Measurements from ENCODE around the gene DYRK1A. TPM values are rescaled to one million over a fixed set of nuclear protein-coding genes. Genes with fewer than 3 reads are reported as not detected.
"Not testable (repeated sequence)": the region's sequence is repeated elsewhere in the genome, so short reads cannot be mapped to it uniquely, and the experiment has no call there.

Gene DYRK1A
- total and polyA plus RNA-seq, 2 donors from 2014 or later: 14.5 to 78.0 TPM

DNA sequence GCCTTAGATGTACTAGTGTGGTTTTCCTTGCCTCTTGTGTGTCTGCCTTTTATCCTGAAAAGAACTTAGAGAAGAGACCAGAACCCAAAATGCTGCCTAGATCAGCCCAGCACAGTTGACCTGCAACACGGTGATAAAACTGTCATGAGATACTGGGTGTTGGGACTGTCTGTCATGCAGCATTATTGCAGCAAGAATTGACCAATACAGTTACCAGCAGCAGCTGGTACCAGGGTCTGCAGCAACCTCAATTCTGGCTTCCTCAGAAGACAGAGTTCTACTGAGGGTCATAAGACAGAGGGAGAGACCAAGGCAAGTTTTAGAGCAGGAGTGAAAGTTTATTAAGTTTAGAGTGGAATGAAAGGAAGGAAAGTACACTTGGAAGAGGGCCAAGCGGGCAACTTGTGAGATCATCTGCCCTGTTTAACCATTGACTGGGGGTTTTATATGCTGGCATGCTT, 182.0 kb downstream of the DYRK1A start:
- TF ChIP-seq, protein P1, sequence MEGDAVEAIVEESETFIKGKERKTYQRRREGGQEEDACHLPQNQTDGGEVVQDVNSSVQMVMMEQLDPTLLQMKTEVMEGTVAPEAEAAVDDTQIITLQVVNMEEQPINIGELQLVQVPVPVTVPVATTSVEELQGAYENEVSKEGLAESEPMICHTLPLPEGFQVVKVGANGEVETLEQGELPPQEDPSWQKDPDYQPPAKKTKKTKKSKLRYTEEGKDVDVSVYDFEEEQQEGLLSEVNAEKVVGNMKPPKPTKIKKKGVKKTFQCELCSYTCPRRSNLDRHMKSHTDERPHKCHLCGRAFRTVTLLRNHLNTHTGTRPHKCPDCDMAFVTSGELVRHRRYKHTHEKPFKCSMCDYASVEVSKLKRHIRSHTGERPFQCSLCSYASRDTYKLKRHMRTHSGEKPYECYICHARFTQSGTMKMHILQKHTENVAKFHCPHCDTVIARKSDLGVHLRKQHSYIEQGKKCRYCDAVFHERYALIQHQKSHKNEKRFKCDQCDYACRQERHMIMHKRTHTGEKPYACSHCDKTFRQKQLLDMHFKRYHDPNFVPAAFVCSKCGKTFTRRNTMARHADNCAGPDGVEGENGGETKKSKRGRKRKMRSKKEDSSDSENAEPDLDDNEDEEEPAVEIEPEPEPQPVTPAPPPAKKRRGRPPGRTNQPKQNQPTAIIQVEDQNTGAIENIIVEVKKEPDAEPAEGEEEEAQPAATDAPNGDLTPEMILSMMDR (IDR thresholded peaks at IDR 0.05; ENCODE audit: borderline replicate concordance, extremely low read depth, insufficient read depth): no peak

DNA sequence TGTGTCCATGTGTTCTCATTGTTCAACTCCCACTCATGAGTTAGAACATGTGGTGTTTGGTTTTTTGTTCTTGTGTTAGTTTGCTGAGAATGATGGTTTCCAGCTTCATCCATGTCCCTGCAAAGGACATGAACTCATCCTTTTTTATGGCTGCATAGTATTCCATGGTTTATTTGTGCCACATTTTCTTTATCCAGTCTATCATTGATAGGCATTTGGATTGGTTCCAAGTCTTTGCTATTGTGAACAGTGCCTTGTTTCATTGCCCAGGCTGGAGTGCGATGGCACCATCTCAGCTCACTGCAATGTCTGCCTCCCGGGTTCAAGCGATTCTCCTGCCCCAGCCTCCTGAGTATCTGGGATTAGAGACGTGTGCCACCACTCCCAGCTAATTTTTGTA, 183.2 kb downstream of the DYRK1A start:
- H3K9me3 ChIP-seq (ENCODE audit: control insufficient read depth in 2 of 3, insufficient read depth in 1 of 3, low read length in 3 of 3); H3K9ac ChIP-seq (ENCODE audit: low read length in 3 of 3); DNase-seq; H3K36me3 ChIP-seq (ENCODE audit: control insufficient read depth in 2 of 3, insufficient read depth in 3 of 3, low read length in 3 of 3); H3K27me3 ChIP-seq (ENCODE audit: control insufficient read depth, insufficient read depth, low read length); intact Hi-C loops (cut with DNase I); FAIRE-seq; H3K4me3 ChIP-seq (ENCODE audit: low read length in 3 of 3); H3K27ac ChIP-seq (ENCODE audit: low read depth in 2 of 2, low read length in 2 of 2): not testable (repeated sequence)
- H3K4me1 ChIP-seq (ENCODE audit: control insufficient read depth in 2 of 3, insufficient read depth in 2 of 3, low read depth in 1 of 3, low read length in 3 of 3): peaks cover 3 to 18% (median 6%) of the 10 kb centered on the region in 3 donors

More for the DNA sequence above, 182.0 kb downstream of the DYRK1A start:
- FAIRE-seq (no peak), DNase-seq (no peak)
- Histone ChIP-seq H3K27ac (ENCODE audit: low read depth in 2 of 2, low read length in 2 of 2) (no peak overlapping the region), H3K4me1 (ENCODE audit: control insufficient read depth in 2 of 3, insufficient read depth in 2 of 3, low read depth in 1 of 3, low read length in 3 of 3) (peaks cover 3 to 18% (median 6%) of the 10 kb centered on the region in 3 donors), H3K27me3 (ENCODE audit: control insufficient read depth, insufficient read depth, low read length) (no peaks in the 10 kb centered on the region), H3K4me3 (ENCODE audit: low read length in 3 of 3) (no peak overlapping the region), H3K9ac (ENCODE audit: low read length in 3 of 3) (no peak overlapping the region), H3K9me3 (ENCODE audit: control insufficient read depth in 2 of 3, insufficient read depth in 1 of 3, low read length in 3 of 3) (no peaks in the 10 kb centered on the region), H3K36me3 (ENCODE audit: control insufficient read depth in 2 of 3, insufficient read depth in 3 of 3, low read length in 3 of 3) (no peaks in the 10 kb centered on the region)
- intact Hi-C loops (cut with DNase I): no loop called here

DNA sequence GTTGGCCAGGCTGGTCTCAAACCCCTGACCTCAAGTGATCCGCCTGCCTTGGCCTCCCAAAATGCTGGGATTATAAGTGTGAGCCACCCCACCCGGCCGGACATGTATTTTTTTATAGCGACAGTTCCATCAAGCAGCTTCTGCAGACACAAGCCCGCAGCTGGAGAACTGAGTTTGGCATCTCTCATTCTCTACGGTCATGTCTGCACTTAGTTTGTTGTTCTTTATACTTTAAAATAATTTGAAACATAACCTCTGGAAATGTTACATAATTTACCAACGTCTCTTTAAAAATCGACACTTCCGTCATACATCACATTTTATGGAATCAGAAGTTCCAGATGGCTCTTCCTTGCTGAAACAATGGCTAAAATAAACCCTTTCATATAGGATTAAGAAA, 183.6 kb downstream of the DYRK1A start:
- H3K9ac ChIP-seq (ENCODE audit: low read length in 3 of 3): no peak overlapping the region
- H3K27me3 ChIP-seq (ENCODE audit: control insufficient read depth, insufficient read depth, low read length): no peaks in the 10 kb centered on the region
- intact Hi-C loops (cut with DNase I): no loop called here
- DNase-seq (no peak), FAIRE-seq (no peak)
- H3K4me3 ChIP-seq (ENCODE audit: low read length in 3 of 3): no peak overlapping the region
- H3K9me3 ChIP-seq (ENCODE audit: control insufficient read depth in 2 of 3, insufficient read depth in 1 of 3, low read length in 3 of 3): no peaks in the 10 kb centered on the region
- no peaks in the 10 kb centered on the region for H3K36me3 ChIP-seq (ENCODE audit: control insufficient read depth in 2 of 3, insufficient read depth in 3 of 3, low read length in 3 of 3)
- peaks cover 3 to 18% (median 6%) of the 10 kb centered on the region in 3 donors for H3K4me1 ChIP-seq (ENCODE audit: control insufficient read depth in 2 of 3, insufficient read depth in 2 of 3, low read depth in 1 of 3, low read length in 3 of 3)
- H3K27ac ChIP-seq (ENCODE audit: low read depth in 2 of 2, low read length in 2 of 2): no peak overlapping the region
- TF ChIP-seq, protein P1 (IDR thresholded peaks at IDR 0.05; ENCODE audit: borderline replicate concordance, extremely low read depth, insufficient read depth): no peak

DNA sequence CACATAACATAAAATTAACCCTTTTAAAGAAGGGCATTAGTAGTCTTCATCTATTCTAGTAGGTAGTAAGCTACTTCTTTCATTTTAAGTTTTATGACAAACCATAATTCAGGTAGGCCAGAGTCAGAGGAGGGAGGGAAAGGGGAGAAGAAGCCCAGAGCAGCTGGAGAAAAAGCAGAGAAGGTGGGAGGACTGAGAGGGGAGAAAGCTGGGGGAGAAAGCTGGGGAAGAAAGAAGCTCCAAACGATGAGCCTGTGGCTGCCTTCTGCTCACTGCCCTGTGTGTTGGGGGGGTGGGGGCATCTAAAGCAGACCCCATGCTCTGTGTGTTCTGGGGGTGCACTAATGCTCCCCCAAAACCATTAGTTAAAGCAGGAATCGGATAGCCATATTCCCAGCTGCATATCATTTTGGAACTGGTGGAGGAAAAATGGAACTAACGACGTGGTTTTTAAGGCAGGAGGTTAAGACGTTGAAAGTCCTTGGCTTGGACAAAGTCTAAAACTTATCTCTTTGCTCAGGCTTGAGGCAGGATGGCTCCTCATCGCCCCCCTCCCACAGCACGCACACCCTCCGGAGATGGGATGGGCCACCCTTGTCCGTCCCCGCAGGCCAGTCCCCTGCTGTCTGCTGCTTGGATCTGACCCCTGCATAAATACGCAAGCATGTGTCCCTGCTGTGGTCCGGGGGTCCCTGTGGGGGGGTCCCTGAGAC, 184.2 kb downstream of the DYRK1A start:
- Histone ChIP-seq H3K9ac (ENCODE audit: low read length in 3 of 3) (no peak overlapping the region), H3K27ac (ENCODE audit: low read depth in 2 of 2, low read length in 2 of 2) (no peak overlapping the region), H3K4me1 (ENCODE audit: control insufficient read depth in 2 of 3, insufficient read depth in 2 of 3, low read depth in 1 of 3, low read length in 3 of 3) (peaks cover 3 to 18% (median 6%) of the 10 kb centered on the region in 3 donors), H3K9me3 (ENCODE audit: control insufficient read depth in 2 of 3, insufficient read depth in 1 of 3, low read length in 3 of 3) (no peaks in the 10 kb centered on the region), H3K4me3 (ENCODE audit: low read length in 3 of 3) (no peak overlapping the region), H3K36me3 (ENCODE audit: control insufficient read depth in 2 of 3, insufficient read depth in 3 of 3, low read length in 3 of 3) (no peaks in the 10 kb centered on the region), H3K27me3 (ENCODE audit: control insufficient read depth, insufficient read depth, low read length) (no peaks in the 10 kb centered on the region)
- TF ChIP-seq, protein P1 (IDR thresholded peaks at IDR 0.05; ENCODE audit: borderline replicate concordance, extremely low read depth, insufficient read depth): no peak
- peak in 1 of 5 donors; percentile 12 for DNase-seq
- FAIRE-seq: no peak
- intact Hi-C loops (cut with DNase I): no loop called here

Measured in kidney (tissue), 14 donors.